Dedifferentiated amniotic fluid mesenchymal stem cell (primary cell): ENCODE results near the gene SNRPD1.
"Not testable (repeated sequence)": the region's sequence is repeated elsewhere in the genome, so short reads cannot be mapped to it uniquely, and the experiment has no call there.

Source experiments
- DNase-seq: peaks from one replicate; pipeline ENCODE4 v3.0.0-alpha.2; 2016; ENCODE audit errors: extremely low spot score

Gene SNRPD1

DNA sequence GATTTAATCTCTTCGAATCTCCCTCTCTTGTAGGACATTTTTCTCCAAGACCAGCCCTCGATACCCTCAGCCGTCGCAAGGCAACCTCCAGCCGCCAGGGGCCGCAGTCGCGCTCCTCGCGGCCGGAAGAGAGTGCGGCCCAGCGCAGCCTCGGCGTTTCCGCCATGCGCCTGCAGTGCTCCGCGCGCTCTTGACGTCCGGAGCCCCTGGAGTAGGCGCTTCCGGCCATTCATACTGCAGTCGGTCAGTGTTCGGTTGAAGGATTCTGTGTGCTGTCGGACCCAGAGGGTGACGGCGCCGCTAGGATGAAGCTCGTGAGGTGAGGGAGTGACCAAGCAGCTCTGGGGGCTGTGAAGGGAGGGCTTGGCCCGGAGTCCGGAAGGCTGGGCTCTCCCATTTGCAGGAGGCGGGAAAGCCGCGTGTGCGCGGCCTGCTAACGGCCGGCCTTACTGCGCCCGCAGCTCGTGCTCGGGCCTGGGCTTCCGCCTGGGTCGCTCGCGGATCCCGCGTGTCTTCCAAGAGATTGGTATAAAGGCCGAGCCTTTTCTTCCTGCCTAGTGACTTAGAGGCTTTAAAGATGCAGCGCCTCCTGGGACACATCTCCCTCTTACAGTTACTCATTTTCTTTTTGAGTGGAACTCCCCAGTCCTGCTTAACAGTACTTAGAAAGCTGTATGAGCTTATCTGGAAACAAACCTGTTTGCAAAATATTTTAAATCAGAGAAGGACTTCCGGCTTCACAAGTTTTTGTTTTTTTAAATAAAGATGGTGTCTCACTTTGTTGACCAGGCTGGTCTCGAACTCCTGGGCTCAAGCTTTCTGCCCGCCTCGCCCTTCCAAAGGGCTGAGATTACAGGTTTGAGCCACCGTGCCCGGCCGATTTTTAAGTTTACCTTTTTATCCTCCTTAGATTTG lies at the start of gene SNRPD1:
SNRPD1 (plus strand) TSS at position 190 of the 915 bp plus-strand sequence; CDS start at position 306, 116 bp downstream.
- DNase-seq: peak; percentile 88

DNA sequence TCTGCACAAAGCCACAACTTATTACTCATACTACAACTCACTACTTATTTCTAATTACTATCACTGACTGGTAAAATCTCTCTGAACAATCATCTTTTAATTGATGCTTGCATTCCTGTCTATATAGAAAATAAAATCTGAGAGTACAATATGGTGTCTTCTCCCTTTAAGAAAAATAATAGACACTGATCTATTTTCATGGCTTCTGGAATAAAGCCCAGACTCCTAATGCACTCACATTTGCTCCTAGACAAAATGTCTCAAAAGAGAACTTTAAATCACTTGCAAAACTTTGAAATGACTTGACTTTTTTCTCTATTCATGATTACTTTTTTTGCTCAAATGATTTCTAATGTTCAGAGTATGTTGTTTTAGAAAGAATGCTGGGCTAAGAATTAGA lies 40.3 kb upstream of the SNRPD1 start:
- no peak for DNase-seq

GRCh38 chr18:21575656-21576055 lies 36.5 kb upstream of the SNRPD1 start:
- no peak for DNase-seq

DNA sequence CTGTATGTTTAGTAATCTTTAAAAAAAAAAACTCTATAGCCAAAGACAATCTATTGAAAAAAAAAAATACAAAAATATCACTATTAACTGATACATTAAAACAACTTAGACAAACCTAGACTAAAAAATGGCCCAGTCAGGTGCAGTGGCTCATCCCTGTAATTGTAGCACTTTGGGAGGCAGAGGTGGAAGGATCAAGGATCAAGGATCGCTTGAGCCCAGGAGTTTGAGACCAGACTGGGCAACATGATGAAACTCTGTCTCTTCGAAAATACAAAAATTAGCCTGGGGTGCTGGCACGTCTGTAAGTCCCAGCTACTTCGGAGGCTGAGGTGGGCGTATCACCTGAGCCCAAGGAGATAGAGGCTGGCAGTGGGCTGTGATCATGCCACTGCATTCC lies 27.7 kb upstream of the SNRPD1 start:
- no peak for DNase-seq

- not testable (repeated sequence) for DNase-seq
These were observed 19.8 kb upstream of the SNRPD1 start for GRCh38 chr18:21592361-21592760.

DNA sequence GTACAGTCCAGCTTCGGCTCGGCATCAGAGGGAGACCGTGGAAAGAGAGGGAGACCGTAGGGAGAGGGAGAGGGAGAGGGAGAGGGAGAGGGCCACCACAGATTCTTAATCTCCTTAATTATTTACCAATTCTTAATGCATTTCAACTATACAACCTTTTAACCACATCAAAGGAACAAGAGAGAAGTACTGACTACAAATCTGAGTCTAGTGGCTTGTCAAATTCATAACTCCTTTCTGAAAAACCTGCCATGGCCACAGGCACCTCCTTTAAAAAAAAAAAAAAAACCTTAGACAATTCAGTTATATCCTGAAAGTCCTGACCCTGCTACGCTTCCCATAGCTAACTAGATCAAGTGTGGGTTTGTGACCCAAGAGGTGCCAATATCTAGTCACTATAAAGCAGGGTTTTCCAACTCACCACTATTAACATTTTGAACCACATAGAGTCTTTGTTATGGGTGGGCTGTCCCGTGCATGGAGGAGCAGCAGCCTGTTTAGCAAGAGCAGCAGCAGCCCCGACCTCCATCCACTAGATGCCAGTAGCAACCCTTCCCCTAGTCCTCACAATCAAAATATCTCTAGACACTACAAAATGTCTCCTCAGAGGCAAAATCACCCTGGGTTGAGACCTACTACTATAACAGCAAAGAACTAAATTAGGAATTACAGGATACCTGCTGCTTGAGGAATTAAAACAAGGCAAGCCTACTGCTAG lies 18.4 kb upstream of the SNRPD1 start:
- DNase-seq: no peak

- no peak for DNase-seq
These were observed 14.5 kb upstream of the SNRPD1 start for GRCh38 chr18:21597620-21598019.

- DNase-seq: no peak
These were observed 13.2 kb upstream of the SNRPD1 start for GRCh38 chr18:21598726-21599584.

DNA sequence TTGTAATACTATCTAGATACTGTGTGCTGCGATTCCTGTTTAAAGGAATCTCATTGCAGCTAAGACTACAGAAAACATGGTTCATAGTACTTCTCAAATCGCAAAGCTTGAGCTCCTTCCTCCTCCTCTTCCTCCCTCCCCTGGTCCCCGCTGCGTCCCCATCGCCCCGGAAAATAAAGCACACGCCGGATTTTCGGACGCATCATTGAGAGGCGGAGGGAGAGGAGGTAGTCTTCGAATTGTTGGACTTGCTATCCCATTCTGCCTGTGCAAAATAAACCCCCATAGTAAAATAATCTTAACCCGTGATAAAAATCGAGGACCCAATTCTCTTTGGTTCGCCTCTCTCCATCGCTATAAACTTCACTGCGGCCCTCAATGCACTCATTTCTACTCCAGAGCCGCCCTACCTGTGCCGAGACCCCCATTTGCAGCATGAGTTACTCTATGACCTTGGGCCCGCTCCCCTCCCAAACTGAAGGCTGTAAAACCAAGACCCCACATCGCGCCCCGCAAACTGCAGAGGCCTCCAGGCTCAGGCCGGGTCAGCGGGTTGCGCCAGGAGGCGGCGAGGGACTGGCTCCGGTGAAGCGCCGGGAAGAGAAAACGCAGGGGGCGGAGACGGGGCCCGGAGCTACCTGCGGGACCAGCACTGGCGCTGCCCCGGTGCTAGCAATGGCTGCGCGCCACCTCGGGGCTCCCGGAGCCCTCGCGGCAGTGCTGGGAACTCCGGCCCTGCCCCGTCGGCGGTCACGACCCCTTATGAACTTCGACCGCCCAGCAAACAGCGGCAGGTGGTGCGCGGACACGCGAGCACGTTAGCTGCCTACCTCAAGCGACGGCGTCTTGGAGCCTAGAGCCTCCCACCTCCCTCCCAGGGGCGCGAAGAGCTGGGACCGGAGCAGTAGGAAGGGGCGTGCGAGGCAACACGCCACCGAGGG lies 12.3 kb upstream of the SNRPD1 start:
- DNase-seq: no peak

GRCh38 chr18:21600526-21601410 lies 11.3 kb upstream of the SNRPD1 start, which contains the start of gene ESCO1:
Gene ESCO1, minus strand, starts transcription at chr18:21600704. Its CDS starts 25,861 bp downstream, at chr18:21574843.
- peak; percentile 89 for DNase-seq

- no peak for DNase-seq
These were observed 9.9 kb upstream of the SNRPD1 start for GRCh38 chr18:21602299-21602587.

DNA sequence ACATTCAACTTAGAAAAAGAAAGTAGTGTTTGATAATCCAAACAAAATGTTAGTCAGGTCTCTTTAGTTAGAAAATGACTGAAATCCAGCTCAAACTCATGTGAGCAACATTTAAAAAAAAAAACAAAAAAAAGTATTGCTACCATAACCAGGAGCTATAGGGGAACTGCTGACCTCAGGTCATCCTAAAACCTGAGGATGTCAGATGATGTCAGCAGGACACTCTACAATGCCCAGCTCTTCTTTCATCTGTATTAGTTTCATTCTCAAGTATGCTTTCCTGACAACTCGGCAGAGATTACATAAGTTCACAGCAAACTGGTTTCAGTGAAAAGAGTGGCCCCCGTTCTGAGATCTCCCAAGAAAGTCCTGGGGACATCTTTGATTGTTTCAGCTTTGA lies 7.4 kb upstream of the SNRPD1 start:
- DNase-seq: no peak

GRCh38 chr18:21605213-21605612 lies 6.9 kb upstream of the SNRPD1 start:
- no peak for DNase-seq

- DNase-seq: not testable (repeated sequence)
These were observed 551 bp upstream of the SNRPD1 start for GRCh38 chr18:21611401-21612124.

GRCh38 chr18:21621640-21622039 lies 9.5 kb downstream of the SNRPD1 start:
- DNase-seq: not testable (repeated sequence)

- no peak for DNase-seq
These were observed 17.1 kb downstream of the SNRPD1 start for GRCh38 chr18:21629089-21629832.

DNA sequence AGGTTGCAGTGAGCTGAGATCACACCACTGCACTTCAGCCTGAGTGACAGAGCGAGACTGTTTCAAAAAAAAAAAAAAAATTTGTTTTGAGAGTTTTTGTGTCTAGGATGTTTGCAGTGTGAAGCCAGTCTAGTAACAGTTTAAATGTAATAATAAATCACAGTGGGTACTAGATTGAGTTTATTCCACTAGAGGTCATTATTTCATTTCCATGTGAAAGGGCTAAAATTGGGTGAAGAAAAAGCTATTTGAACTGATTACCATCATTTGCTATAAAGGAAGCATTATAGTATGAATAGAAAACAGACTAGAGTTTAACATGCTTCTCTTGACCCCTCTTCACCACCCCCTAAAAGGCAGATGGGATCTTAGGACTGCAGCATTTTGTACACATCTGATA lies 20.3 kb downstream of the SNRPD1 start:
- no peak for DNase-seq

DNA sequence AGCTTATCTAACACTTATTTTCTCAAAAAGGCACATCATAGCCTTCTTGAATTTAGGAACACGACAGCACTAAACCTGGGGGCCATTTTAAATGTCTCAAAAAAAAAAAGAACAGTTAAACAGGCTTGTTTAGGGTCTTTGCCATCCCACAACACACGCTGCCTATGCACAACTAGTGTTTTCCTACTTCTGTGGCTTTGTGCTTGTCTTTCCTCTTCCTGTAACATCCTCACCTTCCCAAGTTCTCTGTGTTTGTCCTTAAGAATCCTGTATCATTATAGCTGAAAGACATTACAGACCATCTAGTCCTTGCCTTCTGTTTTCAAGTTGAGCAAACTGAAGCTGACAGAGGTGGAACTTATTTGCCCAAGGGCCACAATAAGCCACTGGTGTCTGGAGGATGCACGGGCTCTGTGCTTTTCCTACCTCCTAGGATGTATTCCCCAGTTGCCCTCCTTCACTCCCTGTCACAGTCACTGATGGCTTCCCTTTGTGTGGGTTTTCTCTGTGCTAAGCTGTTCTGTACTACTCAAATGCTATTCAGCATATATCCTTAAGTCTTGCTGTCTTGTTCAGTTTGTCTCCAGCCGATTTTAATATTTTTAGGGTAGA lies 22.6 kb downstream of the SNRPD1 start:
- DNase-seq: no peak
